OCI-LY7 (cell line): ENCODE data around the gene KIAA1958. TPM values are rescaled to one million over a fixed set of nuclear protein-coding genes. Genes with fewer than 3 reads are reported as not detected.

Experiments used
- BruUV-seq: library from RNA; stranded (reverse); fragments of 400-500 nt; replicated peaks from 2 replicates; lab custom pipeline; 2021; lab: Mats Ljungman, UMichigan
- CTCF ChIA-PET: fragments of 300-600 bp; sonication (Branson Sonifier 250); formaldehyde crosslinking; loops from one replicate; lab custom pipeline; 2022; ENCODE audit warnings: antibody characterized with exemption; ENCODE audit not compliant: unreplicated experiment; lab: Charles Lee
- POLR2A ChIA-PET: fragments of 300-600 bp; sonication (Branson Sonifier 250); formaldehyde crosslinking; loops from one replicate; lab custom pipeline; 2022; ENCODE audit warnings: antibody characterized with exemption; lab: Charles Lee
- DNase-seq: peaks from one replicate; pipeline ENCODE4 v3.0.0-alpha.2; 2015; ENCODE audit warnings: low spot score
- H2AFZ ChIP-seq: fragments of 200-600 bp; sonication (generic), shearing (Covaris generic); 2 replicates; pipeline ENCODE4 v1.6.1; 2014; ENCODE audit warnings: mild to moderate bottlenecking, antibody characterized with exemption, low read length, moderate library complexity
- H3K27ac ChIP-seq: fragments of 200-600 bp; sonication (generic); 2 replicates; pipeline ENCODE4 v1.5.1; 2014; ENCODE audit warnings: mixed run types, low read depth, mild to moderate bottlenecking, moderate library complexity, low read length, inconsistent platforms; ENCODE audit not compliant: poor library complexity, severe bottlenecking
- H3K36me3 ChIP-seq: fragments of 200-600 bp; sonication (generic); 2 replicates; pipeline ENCODE4 v1.6.1; 2014; ENCODE audit warnings: mild to moderate bottlenecking, antibody characterized with exemption, low read length, moderate library complexity, mixed read lengths; ENCODE audit not compliant: insufficient read depth
- H3K4me1 ChIP-seq: fragments of 200-600 bp; sonication (generic); 2 replicates; pipeline ENCODE4 v1.5.1; 2014; ENCODE audit warnings: mild to moderate bottlenecking, low read length; ENCODE audit not compliant: insufficient read depth, poor library complexity, severe bottlenecking
- H3K4me2 ChIP-seq: fragments of 200-600 bp; sonication (generic); 2 replicates; pipeline ENCODE4 v1.6.1; 2014; ENCODE audit warnings: mild to moderate bottlenecking, low read length
- H3K4me3 ChIP-seq: fragments of 200-600 bp; sonication (generic); 2 replicates; pipeline ENCODE4 v1.5.1; 2014; ENCODE audit warnings: mild to moderate bottlenecking, low read depth, low read length; ENCODE audit not compliant: poor library complexity, severe bottlenecking
- H3K79me2 ChIP-seq: fragments of 200-600 bp; sonication (generic); 2 replicates; pipeline ENCODE4 v1.6.1; 2016; ENCODE audit warnings: low read depth, mild to moderate bottlenecking, low read length, moderate library complexity, mixed read lengths; ENCODE audit not compliant: insufficient read depth
- H3K9me2 ChIP-seq: fragments of 200-600 bp; sonication (generic); 2 replicates; pipeline ENCODE4 v1.6.1; 2016; ENCODE audit warnings: mild to moderate bottlenecking, low read length, mixed read lengths; ENCODE audit not compliant: insufficient read depth
- H3K9me3 ChIP-seq: fragments of 200-600 bp; sonication (generic); 2 replicates; pipeline ENCODE4 v1.6.1; 2014; ENCODE audit warnings: mild to moderate bottlenecking, mixed run types, low read length, mixed read lengths
- H4K20me1 ChIP-seq: fragments of 200-600 bp; sonication (generic); 2 replicates; pipeline ENCODE4 v1.6.1; 2014; ENCODE audit warnings: mild to moderate bottlenecking, antibody characterized with exemption, low read length, moderate library complexity, mixed read lengths; ENCODE audit not compliant: insufficient read depth
- CTCF ChIP-seq: fragments of 200-600 bp; sonication (generic); conservative IDR thresholded peaks from 2 replicates; pipeline ENCODE4 v1.5.1; 2014; ENCODE audit warnings: mild to moderate bottlenecking, antibody characterized with exemption, low read length, moderate library complexity, mixed read lengths
- EZH2phosphoT487 ChIP-seq: fragments of 200-600 bp; sonication (generic); IDR thresholded peaks from 2 replicates; pipeline ENCODE4 v1.6.1; 2018; ENCODE audit warnings: low read depth, borderline replicate concordance, mild to moderate bottlenecking, mixed run types, antibody characterized with exemption, low read length, moderate library complexity, mixed read lengths
- intact Hi-C: fragments of 100-400 bp; cut with micrococcal nuclease; formaldehyde crosslinking; loops from one replicate; pipeline ENCODE4 v1.10.0; 2022; ENCODE audit not compliant: unreplicated experiment
- total RNA-seq, 2 experiments: library from RNA; depleted of rRNA in 1 of 2; stranded (reverse); fragments of >200 nt in 1 of 2; shearing (Covaris generic) in 1 of 2; gene quantifications; 2 replicates each; pipeline ENCODE4 v1.2.3, GENCODE V29; 2014 to 2022

KIAA1958 gene
- total RNA-seq, 2 experiments from 2014 or later = 15.4 to 19.8 TPM

DNA sequence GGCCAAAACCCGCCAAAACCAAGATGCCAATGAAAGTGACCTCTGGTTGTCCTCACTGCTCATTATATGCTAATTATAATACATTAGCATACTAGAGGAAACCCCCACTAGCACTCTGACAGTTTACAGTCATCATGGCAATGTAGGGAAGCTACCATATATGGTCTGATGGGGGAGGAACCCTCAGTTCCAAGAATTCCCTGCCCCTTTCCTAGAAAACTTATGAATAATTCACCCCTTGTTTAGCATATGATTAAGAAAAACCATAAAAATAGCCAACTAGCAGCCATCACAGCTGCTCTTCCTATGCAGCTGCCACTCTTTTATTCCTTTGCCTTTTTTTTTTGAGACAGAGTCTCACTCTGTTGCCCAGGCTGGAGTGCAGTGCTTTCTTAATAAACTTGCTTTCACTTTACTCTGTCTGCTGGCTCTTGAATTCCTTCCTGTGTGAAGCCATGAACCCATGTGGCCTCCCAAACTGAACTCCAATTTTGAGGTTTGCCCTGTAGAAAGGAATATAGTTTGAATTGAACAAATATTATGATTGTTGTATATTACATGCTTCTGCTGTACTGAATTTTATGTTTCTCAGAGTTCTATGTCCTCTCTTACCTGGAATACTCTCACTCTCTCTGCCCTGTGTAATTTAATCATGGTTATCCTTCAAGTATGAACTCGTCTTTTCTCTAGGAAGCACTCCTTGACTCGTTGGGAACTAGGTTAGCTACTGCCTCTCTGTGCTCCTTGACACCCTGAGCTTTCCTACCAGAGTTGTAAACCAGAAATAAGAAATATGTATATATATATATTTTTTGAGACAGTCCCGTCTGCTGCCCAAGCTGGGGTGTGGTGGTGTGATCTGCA, 59.8 kb downstream of the KIAA1958 start:
- Histone ChIP-seq H4K20me1 (no peaks in the 10 kb centered on the region), H3K4me2 (no peak overlapping the region), H3K36me3 (no peaks in the 10 kb centered on the region), H3K27ac (no peak overlapping the region), H3K4me1 (no peaks in the 10 kb centered on the region), H2AFZ (no peak overlapping the region), H3K4me3 (no peak overlapping the region), H3K79me2 (no peaks in the 10 kb centered on the region; the same call in 1 of the 2 replicates), H3K9me3 (no peaks in the 10 kb centered on the region), H3K9me2 (no peaks in the 10 kb centered on the region)
- TF ChIP-seq CTCF (no peak), EZH2phosphoT487 (no peak)
- DNase-seq = no peak
- ChIA-PET CTCF (no interaction called here), POLR2A (no interaction called here)
- intact Hi-C loops = no loop called here
- no TSS peak for BruUV-seq

- Histone ChIP-seq H4K20me1 (no peaks in the 10 kb centered on the region), H3K9me2 (no peaks in the 10 kb centered on the region), H3K4me2 (no peak overlapping the region), H2AFZ (no peak overlapping the region), H3K36me3 (no peaks in the 10 kb centered on the region), H3K4me1 (no peaks in the 10 kb centered on the region), H3K9me3 (no peaks in the 10 kb centered on the region), H3K4me3 (no peak overlapping the region), H3K79me2 (no peaks in the 10 kb centered on the region), H3K27ac (no peak overlapping the region)
- no peak for DNase-seq
- intact Hi-C loops = no loop called here
- ChIA-PET CTCF (no interaction called here), POLR2A (interaction anchor here (0.6 kb wide), 1 partner anchor 22 kb away, joined by 6 read pairs; no protein-coding TSS in a partner anchor)
- no peak for TF ChIP-seq CTCF
- no peak for TF ChIP-seq EZH2phosphoT487
- BruUV-seq = no TSS peak
Observed at GRCh38 chr9:112548051-112548440, 61.4 kb downstream of the KIAA1958 start.
